Uterus (tissue), 2 donors: ENCODE data around the gene SVIP.

Experiments
- CTCF ChIP-seq, 4 experiments: fragments of 200-600 bp in 2 of 4; fragments of 450-650 bp in 2 of 4; sonication (generic) in 2 of 4; IDR thresholded peaks; one replicate each; pipeline ENCODE4 v1.5.1; 2016 to 2019; ENCODE audit warnings: antibody characterized with exemption in 4 of 4, mild to moderate bottlenecking in 2 of 4, moderate library complexity in 1 of 4
- POLR2A ChIP-seq, 2 donors: fragments of 450-650 bp; IDR thresholded peaks; one replicate each; pipeline ENCODE4 v1.6.1; 2016; ENCODE audit warnings: antibody characterized with exemption in 2 of 2, mild to moderate bottlenecking in 1 of 2, moderate library complexity in 1 of 2

- no peak for TF ChIP-seq CTCF (IDR thresholded peaks at IDR 0.05)
- TF ChIP-seq POLR2A (IDR thresholded peaks at IDR 0.05), result no peak
Measured at GRCh38 chr11:22832315-22833015, 2.9 kb upstream of the SVIP start.
